Peyer's patch (tissue), 4 donors: ENCODE results near the gene HOXC6. TPM values are rescaled to one million over a fixed set of nuclear protein-coding genes. Genes with fewer than 3 reads are reported as not detected.

ENCODE experiments used
- DNase-seq, 3 donors: peaks; one replicate each; pipeline ENCODE4 v3.0.0-alpha.2; 2017 to 2019
- H3K27ac ChIP-seq, 4 donors: fragments of 200-600 bp; sonication (generic); one replicate each; pipeline ENCODE4 v1.5.1; 2016 to 2019
- H3K27me3 ChIP-seq, 2 donors: fragments of 200-600 bp; sonication (generic); one replicate each; pipeline ENCODE4 v1.5.1; 2019
- H3K36me3 ChIP-seq, 3 donors: fragments of 200-600 bp; sonication (generic); one replicate each; pipeline ENCODE4 v1.5.1; 2016 to 2019
- H3K4me1 ChIP-seq, 4 donors: fragments of 200-600 bp; sonication (generic); one replicate each; pipeline ENCODE4 v1.5.1; 2016 to 2019
- H3K4me3 ChIP-seq, 4 donors: fragments of 200-600 bp; sonication (generic); 1 replicate in 3 of 4; 2 replicates in 1 of 4; pipeline ENCODE4 v1.5.1; 2016 to 2019; ENCODE audit warnings: mild to moderate bottlenecking in 1 of 4
- H3K9me3 ChIP-seq, 4 donors: fragments of 200-600 bp; sonication (generic); one replicate each; pipeline ENCODE4 v1.5.1; 2016 to 2019; ENCODE audit warnings: mild to moderate bottlenecking in 1 of 4
- POLR2A ChIP-seq, 2 donors: fragments of 450-650 bp; IDR thresholded peaks; one replicate each; pipeline ENCODE4 v1.5.1; 2017; ENCODE audit warnings: antibody characterized with exemption in 2 of 2, mild to moderate bottlenecking in 2 of 2, moderate library complexity in 2 of 2
- total RNA-seq, 4 donors: library from RNA; depleted of rRNA; stranded (reverse); fragments of >200 nt; gene quantifications; one replicate each; pipeline ENCODE4 v1.1.0, GENCODE V29; 2016
- TF ChIP-seq, protein P1 (sequence below), 6 experiments: fragments of 450-650 bp in 4 of 6; fragments of 200-600 bp in 2 of 6; sonication (generic) in 1 of 6; IDR thresholded peaks; one replicate each; pipeline ENCODE4 v1.5.1; 2017 to 2019; ENCODE audit warnings: antibody characterized with exemption in 6 of 6, mild to moderate bottlenecking in 3 of 6, moderate library complexity in 1 of 6

The HOXC6 gene
- 1 to 10 TPM in 2 of 4 donors, under 1 TPM in 2; 0.70 to 1.7 (median 1.3) TPM for total RNA-seq

DNA sequence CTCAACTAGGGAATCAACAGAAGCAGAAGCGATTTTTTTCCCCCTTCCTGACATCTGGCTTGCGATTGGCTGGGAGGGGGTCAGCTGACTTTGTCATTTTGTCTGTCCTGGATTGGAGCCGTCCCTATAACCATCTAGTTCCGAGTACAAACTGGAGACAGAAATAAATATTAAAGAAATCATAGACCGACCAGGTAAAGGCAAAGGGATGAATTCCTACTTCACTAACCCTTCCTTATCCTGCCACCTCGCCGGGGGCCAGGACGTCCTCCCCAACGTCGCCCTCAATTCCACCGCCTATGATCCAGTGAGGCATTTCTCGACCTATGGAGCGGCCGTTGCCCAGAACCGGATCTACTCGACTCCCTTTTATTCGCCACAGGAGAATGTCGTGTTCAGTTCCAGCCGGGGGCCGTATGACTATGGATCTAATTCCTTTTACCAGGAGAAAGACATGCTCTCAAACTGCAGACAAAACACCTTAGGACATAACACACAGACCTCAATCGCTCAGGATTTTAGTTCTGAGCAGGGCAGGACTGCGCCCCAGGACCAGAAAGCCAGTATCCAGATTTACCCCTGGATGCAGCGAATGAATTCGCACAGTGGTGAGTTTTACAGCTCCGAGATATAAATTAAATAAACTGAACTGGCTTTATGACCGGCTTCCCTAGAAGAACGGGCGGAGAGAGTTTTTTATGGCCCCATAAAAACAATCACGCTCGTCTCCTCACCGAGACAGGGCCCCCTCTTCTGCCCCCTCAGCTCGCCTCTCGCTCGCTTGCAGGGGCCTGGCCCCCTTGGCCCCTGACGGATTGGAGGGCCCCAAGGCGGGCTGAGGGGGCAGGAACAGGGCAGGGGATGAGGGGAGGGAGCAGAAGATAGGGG lies at the start of gene HOXC6:
HOXC6 (plus strand) TSS at position 127 of the 888 bp plus-strand sequence; CDS start at position 209, 82 bp downstream.
- H3K27me3 ChIP-seq, result peaks cover 0 to 13% of the 10 kb centered on the region in 2 donors
- peaks cover 0 to 4% (median 0%) of the 10 kb centered on the region in 4 donors for H3K9me3 ChIP-seq
- peak within 1 kb of the TSS in 3 of 4 donors; percentile 9 to 48 (median 32) for H3K4me3 ChIP-seq
- no peaks in the 10 kb centered on the region for H3K36me3 ChIP-seq
- TF ChIP-seq, protein P1, sequence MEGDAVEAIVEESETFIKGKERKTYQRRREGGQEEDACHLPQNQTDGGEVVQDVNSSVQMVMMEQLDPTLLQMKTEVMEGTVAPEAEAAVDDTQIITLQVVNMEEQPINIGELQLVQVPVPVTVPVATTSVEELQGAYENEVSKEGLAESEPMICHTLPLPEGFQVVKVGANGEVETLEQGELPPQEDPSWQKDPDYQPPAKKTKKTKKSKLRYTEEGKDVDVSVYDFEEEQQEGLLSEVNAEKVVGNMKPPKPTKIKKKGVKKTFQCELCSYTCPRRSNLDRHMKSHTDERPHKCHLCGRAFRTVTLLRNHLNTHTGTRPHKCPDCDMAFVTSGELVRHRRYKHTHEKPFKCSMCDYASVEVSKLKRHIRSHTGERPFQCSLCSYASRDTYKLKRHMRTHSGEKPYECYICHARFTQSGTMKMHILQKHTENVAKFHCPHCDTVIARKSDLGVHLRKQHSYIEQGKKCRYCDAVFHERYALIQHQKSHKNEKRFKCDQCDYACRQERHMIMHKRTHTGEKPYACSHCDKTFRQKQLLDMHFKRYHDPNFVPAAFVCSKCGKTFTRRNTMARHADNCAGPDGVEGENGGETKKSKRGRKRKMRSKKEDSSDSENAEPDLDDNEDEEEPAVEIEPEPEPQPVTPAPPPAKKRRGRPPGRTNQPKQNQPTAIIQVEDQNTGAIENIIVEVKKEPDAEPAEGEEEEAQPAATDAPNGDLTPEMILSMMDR (IDR thresholded peaks at IDR 0.05), result no peak
- TF ChIP-seq POLR2A (IDR thresholded peaks at IDR 0.05), result no peak
- peaks cover 0 to 44% (median 2%) of the 10 kb centered on the region in 4 donors for H3K4me1 ChIP-seq
- peak within 1 kb of the TSS; percentile 1 to 94 (median 47) for H3K27ac ChIP-seq
- DNase-seq, result no peak

DNA sequence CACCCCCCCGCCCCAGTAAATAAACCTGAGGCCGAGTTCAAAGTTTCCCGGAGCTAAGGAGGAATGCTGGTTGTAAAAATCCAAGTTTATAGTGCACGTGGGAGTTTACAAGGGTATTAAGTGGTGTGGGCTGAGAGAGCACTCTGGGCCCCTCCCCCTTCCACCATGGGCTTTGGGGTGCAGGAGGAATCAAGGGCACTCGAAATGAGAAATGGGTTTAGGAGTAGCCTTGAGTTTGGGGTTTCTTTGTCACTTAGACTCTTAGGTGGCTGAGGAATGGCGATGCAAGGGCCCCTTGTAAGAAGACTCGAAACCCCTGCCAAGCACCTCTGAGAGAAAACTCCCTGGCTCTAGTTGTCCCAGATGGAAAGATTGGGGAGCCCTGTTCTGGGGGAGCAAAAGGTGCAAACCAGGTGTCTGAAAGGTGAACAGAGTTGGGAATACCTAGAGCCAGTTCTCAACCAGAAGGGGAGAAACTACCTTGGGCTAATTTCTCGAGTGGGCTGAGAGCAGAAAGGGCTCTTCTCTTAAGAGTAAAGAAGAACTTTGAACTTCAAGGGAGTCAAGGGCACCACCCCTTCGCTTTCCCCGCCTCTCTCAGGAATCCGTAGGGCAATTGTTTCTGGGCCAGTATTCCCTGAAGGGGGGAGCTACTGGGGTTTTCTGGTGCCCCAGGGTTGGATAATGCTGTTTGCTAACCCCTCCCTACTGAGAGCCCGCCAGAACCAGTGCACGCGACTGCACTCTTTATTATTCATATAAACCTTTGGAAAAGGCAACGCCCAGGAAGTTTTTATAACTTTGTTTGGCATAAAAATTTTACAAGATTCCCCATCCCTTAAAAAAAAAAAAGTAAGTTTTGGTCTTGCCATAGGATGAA lies 49.5 kb upstream of the HOXC6 start:
- TF ChIP-seq POLR2A (IDR thresholded peaks at IDR 0.05), result peak in 1 of 2 donors; percentile 20
- TF ChIP-seq, protein P1 (IDR thresholded peaks at IDR 0.05), result no peak
- peak in 2 of 3 donors; percentile 71 to 81 for DNase-seq
- peaks cover 0 to 51% of the 10 kb centered on the region in 2 donors for H3K27me3 ChIP-seq

DNA sequence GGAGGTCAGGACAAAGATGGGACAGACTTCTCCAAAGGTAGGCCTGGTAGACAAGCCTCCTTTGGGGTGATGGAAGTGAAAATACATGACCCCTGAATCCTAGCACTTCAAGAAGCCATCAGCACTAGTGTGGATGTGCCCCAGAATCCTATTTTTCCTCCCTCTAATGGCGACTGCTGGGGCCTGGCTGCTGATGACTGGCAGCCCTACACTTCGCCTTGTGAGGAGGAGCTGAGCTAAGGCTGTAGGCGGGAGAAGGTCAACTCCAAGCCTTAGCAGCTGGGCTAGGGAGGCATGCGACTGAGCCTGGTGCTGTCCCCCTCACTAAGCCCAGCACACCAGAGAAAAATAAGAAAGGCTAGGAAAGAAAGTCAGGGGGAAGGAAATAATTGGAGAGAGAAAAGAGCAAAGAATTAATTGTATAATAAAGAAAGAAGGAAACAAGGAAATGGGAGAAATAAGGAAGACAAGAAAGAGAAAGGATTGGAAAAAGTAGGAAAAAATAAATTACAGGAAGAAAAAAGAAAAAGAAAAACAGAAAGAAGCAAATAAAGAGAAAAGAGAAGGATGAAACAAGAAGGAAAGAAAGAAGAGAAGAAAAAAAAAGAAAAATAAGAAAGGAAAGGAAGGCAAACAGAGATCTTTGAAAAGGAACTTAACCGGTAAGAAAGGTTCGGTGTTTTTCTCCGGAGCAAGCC lies 48.0 kb upstream of the HOXC6 start:
- peaks cover 0 to 21% (median 6%) of the 10 kb centered on the region in 4 donors for H3K4me1 ChIP-seq
- H3K36me3 ChIP-seq, result no peaks in the 10 kb centered on the region
- TF ChIP-seq, protein P1 (IDR thresholded peaks at IDR 0.05), result no peak
- TF ChIP-seq POLR2A (IDR thresholded peaks at IDR 0.05), result no peak
- no peak for DNase-seq
- peaks cover 0 to 11% (median 0%) of the 10 kb centered on the region in 4 donors for H3K9me3 ChIP-seq
- H3K4me3 ChIP-seq, result no peak overlapping the region
- H3K27ac ChIP-seq, result no peak overlapping the region
- H3K27me3 ChIP-seq, result peaks cover 0 to 44% of the 10 kb centered on the region in 2 donors

More for the DNA sequence above, 49.5 kb upstream of the HOXC6 start:
- H3K27ac ChIP-seq, result peak overlapping the region in 2 of 4 donors; percentile 70
- peak overlapping the region in 2 of 4 donors; percentile 24 to 29 for H3K4me3 ChIP-seq
- peaks cover 0 to under 1% (median 0%) of the 10 kb centered on the region in 4 donors for H3K9me3 ChIP-seq
- peaks cover 0 to 32% (median 13%) of the 10 kb centered on the region in 4 donors for H3K4me1 ChIP-seq
- no peaks in the 10 kb centered on the region for H3K36me3 ChIP-seq

DNA sequence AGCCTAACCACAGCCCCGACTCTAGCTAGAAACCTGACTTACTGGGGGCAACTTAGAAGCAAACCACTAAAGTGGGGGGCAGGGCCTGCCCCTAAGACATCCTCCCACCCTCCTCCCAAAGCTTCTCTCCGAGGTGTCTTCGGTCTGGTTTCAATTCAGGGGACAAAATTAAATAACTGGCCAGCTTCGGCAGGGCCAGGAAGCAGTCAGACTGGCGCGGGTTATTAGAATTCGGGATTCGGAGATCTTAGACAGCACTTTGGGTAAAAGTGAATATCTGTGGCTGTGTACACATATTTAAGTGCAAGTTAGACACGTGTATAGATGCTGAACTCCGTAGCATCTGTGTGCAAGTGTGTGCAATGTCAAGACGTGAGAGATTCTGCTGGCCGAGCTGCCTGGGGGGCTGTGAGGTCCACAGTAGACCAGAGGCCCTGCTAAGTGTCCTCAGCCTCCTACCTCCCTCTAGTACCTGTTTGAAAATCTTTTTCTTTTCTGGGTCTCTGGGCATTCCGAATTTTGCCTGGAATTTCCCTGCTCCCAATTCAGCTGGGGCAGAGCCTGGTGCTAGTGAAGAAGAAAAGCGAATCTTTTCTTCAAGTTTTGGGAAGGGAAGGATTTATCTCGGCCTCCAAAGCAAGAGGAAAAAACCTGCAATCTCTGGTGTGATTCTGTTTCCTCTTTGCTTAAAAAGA lies 47.3 kb upstream of the HOXC6 start:
- TF ChIP-seq, protein P1 (IDR thresholded peaks at IDR 0.05), result no peak
- TF ChIP-seq POLR2A (IDR thresholded peaks at IDR 0.05), result no peak
- peaks cover 0 to 47% of the 10 kb centered on the region in 2 donors for H3K27me3 ChIP-seq
- DNase-seq, result no peak
- peaks cover 0 to 11% (median 0%) of the 10 kb centered on the region in 4 donors for H3K9me3 ChIP-seq
- no peaks in the 10 kb centered on the region for H3K36me3 ChIP-seq
- no peak overlapping the region for H3K27ac ChIP-seq
- peaks cover 0 to 22% (median 8%) of the 10 kb centered on the region in 4 donors for H3K4me1 ChIP-seq
- no peak overlapping the region for H3K4me3 ChIP-seq
